HG02870 (cell line): Measurements from ENCODE around the gene AGBL1.
"Not testable (repeated sequence)": the region's sequence is repeated elsewhere in the genome, so short reads cannot be mapped to it uniquely, and the experiment has no call there.

Experiments
- ATAC-seq: cut with Tn5 transposase; IDR thresholded peaks from one replicate; pipeline ENCODE4 v1.9.1; 2021; ENCODE audit warnings: mild to moderate bottlenecking, moderate library complexity; ENCODE audit not compliant: unreplicated experiment

AGBL1 gene

GRCh38 chr15:86082619-86083380 lies 3.1 kb downstream of the AGBL1 start:
- ATAC-seq = no peak

GRCh38 chr15:86087808-86088207 lies 8.1 kb downstream of the AGBL1 start:
- ATAC-seq = no peak

DNA sequence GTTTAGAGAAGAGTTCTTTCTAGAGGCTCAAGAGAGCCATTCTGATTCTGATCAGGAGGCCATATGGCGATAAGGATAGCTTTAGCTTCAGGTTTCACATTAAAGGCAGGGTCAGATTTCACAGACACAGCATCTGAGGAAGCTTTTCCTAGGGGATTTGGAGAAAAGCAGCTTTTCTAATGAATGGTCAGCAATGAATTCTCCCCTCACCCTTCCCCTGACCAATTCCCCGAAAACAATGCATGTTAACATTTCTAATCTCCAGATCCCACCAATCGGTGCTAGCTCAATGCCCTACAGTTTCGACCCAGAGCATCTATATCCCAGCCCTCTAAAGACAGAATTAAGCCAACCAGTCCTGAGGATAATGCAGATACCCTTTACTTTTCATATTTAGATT lies 9.8 kb downstream of the AGBL1 start:
- ATAC-seq = no peak

DNA sequence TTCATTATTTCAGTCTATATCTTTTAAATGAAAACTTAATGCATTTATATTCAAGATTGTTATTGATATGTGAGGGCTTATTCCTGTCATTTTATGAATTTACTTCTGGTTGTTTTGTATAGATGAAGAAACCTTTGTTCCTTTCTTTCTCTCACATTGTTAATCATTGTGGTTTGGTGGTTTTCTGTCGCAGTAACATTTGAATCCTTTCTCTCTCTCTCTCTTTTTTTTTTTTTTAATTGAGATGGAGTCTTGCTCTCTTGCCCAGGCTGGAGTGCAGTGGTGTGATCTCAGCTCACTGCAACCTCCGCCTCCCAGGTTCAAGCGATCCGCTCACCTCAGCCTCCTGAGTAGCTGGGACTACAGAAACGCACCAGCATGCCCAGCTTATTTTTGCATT lies 22.1 kb downstream of the AGBL1 start:
- no peak for ATAC-seq

DNA sequence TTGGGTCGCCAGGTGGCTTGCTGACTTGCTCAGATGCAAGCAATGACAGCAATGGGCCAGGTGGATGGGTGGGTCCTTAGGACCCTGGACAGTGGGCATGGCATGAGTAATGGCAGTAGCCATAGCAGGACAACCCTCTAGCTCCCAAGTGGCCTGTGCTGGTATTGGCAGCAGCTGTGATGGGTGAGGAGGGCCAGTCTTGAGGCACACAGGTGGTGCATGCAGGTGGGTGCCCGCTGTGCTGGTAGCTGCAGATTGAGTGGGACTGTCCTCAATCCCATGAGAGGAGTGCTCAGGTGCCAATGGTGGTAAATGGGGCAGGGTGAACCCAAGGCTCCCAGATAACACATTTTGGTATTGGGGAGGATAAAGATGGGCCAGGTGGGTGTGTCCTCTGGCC lies 24.2 kb downstream of the AGBL1 start:
- ATAC-seq = no peak

DNA sequence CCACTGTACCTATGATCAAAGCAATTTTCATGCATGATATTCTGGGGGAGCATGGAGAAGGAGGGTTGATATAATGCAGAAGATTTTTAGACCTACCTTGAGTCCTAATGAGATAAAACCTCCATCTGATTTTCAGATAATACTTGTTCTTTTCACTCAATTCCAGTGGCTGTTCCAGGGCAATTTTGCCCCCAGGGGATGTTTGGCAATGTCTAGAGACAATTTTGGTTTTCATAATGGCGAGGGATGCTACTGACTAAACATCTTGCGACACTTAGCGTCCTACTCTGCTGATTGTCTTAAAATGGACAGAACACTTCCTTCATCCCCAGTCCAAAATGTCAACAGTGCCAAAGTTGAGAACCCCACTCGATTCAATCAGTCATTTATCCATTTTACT lies 26.6 kb downstream of the AGBL1 start:
- ATAC-seq = no peak

DNA sequence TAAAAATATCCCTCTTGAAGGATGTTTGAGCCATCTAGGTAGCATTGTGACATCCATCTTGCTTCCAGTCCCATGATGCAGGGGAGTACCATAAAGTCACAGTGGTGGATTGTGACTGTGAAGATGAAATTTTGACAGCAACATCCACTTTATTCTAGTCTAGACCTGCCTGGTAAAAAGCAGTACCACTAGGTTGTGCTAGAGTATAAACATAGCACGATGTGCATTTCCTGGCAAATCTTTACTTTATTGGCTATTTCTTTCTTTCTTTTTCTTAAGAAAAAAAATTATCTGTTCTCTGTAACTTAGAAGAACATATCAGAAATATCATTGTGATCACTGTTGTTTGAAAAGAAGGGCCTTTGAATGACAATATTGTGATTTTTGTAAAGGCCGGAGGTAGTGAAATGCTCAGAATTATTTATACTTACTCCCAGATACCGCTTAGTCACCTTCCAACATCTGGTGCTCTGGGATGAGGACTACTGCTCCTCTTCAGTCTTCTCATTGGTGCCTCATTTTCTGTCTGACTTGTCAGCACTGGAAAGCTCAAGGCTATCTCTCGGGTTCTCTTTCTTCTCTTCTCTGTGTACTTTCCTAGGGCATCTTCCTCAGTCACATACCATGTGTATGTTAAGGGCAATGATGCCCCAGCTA lies 35.6 kb downstream of the AGBL1 start:
- no peak for ATAC-seq

DNA sequence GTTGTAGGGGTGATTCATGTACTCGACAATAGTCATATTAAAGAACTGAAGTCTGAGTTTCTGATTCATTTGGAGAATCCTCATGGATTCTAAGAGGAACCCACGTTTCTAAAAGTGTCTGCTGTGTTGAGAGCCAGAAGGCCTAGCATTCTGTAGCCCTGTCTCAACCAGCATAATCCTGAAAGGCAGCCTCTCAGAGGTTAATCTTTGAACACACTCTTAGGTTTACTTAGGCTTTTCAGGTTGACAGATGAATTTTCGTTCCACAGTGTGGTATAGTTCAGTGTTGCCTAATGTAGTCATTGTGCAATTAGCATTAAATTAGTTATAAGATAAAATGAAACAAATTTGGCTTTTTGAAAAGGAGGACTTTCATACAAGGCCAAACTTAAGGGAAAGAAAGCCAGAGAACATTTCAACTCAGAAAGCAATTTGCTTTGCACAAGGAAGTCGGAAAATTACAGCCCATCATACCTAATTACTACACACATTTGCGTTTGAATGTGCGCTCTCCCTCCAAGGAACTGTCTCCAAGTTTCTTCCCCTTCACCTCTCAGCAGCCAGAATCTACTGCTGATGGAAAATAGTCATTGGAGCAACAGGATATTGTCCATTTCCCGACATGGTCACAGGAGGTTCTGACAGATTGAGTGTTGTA lies 42.0 kb downstream of the AGBL1 start:
- no peak for ATAC-seq

- ATAC-seq = not testable (repeated sequence)
Measured at GRCh38 chr15:86122691-86123391, 43.2 kb downstream of the AGBL1 start.

GRCh38 chr15:86125775-86126174 lies 46.1 kb downstream of the AGBL1 start:
- no peak for ATAC-seq

DNA sequence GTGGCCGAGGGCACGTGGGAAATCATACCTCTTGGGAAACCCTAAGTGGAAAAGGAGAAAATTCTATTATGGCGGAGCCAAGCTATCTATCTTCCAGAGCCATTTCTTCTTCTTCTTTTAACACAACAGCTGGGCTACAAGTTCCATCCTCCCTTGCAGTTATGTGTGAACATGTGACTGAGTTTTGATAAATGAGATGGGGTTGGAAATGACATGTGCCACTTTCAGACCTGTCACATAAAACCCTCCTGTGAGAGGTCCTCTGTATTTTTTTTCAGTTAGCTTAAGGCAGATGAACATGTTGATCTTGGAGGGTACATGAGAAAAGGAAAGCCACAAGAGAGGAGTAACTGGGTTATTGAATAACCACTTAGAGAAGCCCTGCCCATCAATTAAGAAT lies 47.9 kb downstream of the AGBL1 start:
- ATAC-seq = no peak

GRCh38 chr15:86135041-86135440 lies 55.4 kb downstream of the AGBL1 start:
- no peak for ATAC-seq

- ATAC-seq = no peak
Measured at GRCh38 chr15:86136861-86137260, 57.2 kb downstream of the AGBL1 start.

- no peak for ATAC-seq
Measured at GRCh38 chr15:86138798-86139197, 59.1 kb downstream of the AGBL1 start.

DNA sequence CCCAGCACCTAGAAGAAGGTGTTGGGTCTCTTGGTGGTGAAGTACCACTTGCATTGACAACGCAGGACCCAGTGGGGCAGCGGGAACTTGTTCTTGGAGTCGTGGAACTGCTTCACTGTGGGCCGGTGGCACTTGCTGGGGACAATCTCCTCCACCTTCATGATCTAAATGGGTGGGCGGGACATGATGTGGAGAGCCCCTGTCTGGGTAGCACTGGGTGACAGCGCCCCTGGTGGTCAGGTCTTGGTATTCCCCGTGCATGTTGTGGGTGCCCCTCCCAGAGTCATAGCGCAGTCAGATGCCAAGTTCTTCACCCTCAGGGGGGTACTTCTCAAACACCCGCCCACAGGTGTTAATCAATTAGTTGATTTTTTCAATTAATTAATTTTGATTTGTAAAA lies 60.2 kb downstream of the AGBL1 start:
- ATAC-seq = no peak

DNA sequence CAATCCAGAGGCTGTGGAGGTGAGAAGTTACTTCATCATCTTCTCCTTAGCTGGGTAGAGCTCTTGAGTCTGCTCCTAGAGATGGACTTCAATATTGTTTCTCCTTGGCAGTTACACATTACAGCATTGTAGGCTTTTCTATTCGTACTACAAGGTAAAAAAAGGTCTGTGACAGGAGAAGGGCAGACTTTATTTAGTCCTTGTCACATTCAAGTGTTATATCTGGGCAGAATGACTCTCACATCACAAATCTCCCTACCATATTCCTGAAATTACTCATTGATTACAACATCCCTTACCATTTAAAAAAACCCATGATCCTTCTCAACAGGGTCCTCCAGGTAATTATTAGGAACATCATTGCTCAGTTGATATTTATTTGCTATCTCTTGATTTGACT lies 75.0 kb downstream of the AGBL1 start:
- ATAC-seq = no peak

- no peak for ATAC-seq
Measured at GRCh38 chr15:86155551-86155950, 75.9 kb downstream of the AGBL1 start.

- no peak for ATAC-seq
Measured at GRCh38 chr15:86157606-86158293, 78.1 kb downstream of the AGBL1 start.

DNA sequence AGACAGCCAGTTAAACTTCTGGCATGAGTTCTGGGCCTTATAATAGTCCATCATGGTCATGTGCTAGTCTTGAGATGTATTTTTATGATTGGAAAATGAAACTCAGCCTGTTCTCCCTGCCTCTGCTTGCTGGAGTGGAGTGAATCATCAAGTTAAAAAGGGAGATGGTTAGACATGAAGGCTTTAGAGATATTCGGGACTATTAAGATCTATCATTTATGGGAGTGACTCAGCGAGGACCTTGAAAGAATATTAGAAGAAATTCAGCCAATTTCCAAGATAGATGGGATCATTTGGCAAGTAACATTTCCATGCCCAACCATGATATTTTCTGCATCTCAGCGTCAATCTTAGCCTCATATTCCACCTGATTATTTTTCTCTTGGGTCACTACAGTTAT lies 79.8 kb downstream of the AGBL1 start:
- no peak for ATAC-seq

- no peak for ATAC-seq
Measured at GRCh38 chr15:86161250-86161649, 81.6 kb downstream of the AGBL1 start.

- ATAC-seq = no peak
Measured at GRCh38 chr15:86162172-86162591, 82.5 kb downstream of the AGBL1 start.
